ENCODE measurements around the gene E2F7.

- TF ChIP-seq EZH2 (IDR thresholded peaks at IDR 0.05; ENCODE audit: borderline replicate concordance, low read length), result no peak
- TF ChIP-seq CTCF (IDR thresholded peaks at IDR 0.05; ENCODE audit: low read length), result no peak
These were observed 18.9 kb downstream of the E2F7 start for GRCh38 chr12:77046468-77046867.

All from OCI-LY1 (cell line).